Measurements from ENCODE around the gene ABCC3. TPM values are rescaled to one million over a fixed set of nuclear protein-coding genes. Genes with fewer than 3 reads are reported as not detected.

The ABCC3 gene
- total RNA-seq, 1 experiment from 2014 or later: 66.2 TPM

- Histone ChIP-seq H3K4me1 (ENCODE audit: control insufficient read depth in 1 of 2, insufficient read depth in 2 of 2, low read length in 2 of 2) (no peaks in the 10 kb centered on the region), H3K9me2 (ENCODE audit: insufficient read depth) (no peaks in the 10 kb centered on the region), H3K27me3 (ENCODE audit: insufficient read depth, low read length) (no peaks in the 10 kb centered on the region), H3K79me2 (ENCODE audit: insufficient read depth, low read length) (no peaks in the 10 kb centered on the region), H3K36me3 (ENCODE audit: control insufficient read depth in 1 of 2, insufficient read depth in 2 of 2, low read length in 2 of 2) (no peaks in the 10 kb centered on the region), H3K4me2 (ENCODE audit: low read length) (no peak overlapping the region), H3K4me3 (replicated peaks in 1 of 2; ENCODE audit: low read depth in 1 of 2, low read length in 2 of 2) (no peak overlapping the region), H3K27ac (ENCODE audit: low read depth, low read length) (no peak overlapping the region; the same call in 1 of the 2 replicates), H3K9me3 (ENCODE audit: control insufficient read depth in 1 of 2, insufficient read depth in 1 of 2, low read depth in 1 of 2, low read length in 2 of 2) (no peaks in the 10 kb centered on the region), H4K20me1 (ENCODE audit: insufficient read depth) (no peaks in the 10 kb centered on the region), H3K9ac (ENCODE audit: low read length) (no peak overlapping the region), H2AFZ (ENCODE audit: low read depth, low read length, poor library complexity, severe bottlenecking) (no peak overlapping the region)
- intact Hi-C loops (cut with micrococcal nuclease): no loop called here
- ChIA-PET RAD21 (ENCODE audit: low non-redundant PET in 1 of 2, low total read pairs in 2 of 2, uncharacterized antibody in 2 of 2, unreplicated experiment in 2 of 2) (no interaction called here), CTCF (no interaction called here), POLR2A (no interaction called here)
- TF ChIP-seq RAD21 (IDR thresholded peaks at IDR 0.05; ENCODE audit: low read depth): no peak
- TF ChIP-seq ZFX (IDR thresholded peaks at IDR 0.05): no peak
- TF ChIP-seq ELF1 (IDR thresholded peaks at IDR 0.05; ENCODE audit: borderline replicate concordance, low read depth): no peak
- no peak for TF ChIP-seq CEBPB (IDR thresholded peaks at IDR 0.05; ENCODE audit: low read depth)
- no peak for TF ChIP-seq EGR1 (IDR thresholded peaks at IDR 0.05; ENCODE audit: low read depth)
- TF ChIP-seq, protein P1, sequence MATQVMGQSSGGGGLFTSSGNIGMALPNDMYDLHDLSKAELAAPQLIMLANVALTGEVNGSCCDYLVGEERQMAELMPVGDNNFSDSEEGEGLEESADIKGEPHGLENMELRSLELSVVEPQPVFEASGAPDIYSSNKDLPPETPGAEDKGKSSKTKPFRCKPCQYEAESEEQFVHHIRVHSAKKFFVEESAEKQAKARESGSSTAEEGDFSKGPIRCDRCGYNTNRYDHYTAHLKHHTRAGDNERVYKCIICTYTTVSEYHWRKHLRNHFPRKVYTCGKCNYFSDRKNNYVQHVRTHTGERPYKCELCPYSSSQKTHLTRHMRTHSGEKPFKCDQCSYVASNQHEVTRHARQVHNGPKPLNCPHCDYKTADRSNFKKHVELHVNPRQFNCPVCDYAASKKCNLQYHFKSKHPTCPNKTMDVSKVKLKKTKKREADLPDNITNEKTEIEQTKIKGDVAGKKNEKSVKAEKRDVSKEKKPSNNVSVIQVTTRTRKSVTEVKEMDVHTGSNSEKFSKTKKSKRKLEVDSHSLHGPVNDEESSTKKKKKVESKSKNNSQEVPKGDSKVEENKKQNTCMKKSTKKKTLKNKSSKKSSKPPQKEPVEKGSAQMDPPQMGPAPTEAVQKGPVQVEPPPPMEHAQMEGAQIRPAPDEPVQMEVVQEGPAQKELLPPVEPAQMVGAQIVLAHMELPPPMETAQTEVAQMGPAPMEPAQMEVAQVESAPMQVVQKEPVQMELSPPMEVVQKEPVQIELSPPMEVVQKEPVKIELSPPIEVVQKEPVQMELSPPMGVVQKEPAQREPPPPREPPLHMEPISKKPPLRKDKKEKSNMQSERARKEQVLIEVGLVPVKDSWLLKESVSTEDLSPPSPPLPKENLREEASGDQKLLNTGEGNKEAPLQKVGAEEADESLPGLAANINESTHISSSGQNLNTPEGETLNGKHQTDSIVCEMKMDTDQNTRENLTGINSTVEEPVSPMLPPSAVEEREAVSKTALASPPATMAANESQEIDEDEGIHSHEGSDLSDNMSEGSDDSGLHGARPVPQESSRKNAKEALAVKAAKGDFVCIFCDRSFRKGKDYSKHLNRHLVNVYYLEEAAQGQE (IDR thresholded peaks at IDR 0.05; ENCODE audit: low read depth): no peak
- TF ChIP-seq YY1 (IDR thresholded peaks at IDR 0.05; ENCODE audit: extremely low read depth, insufficient replicate concordance, low read depth, low read length): no peak
- no peak for TF ChIP-seq SIN3A (IDR thresholded peaks at IDR 0.05; ENCODE audit: low read depth)
- TF ChIP-seq POLR2A (IDR thresholded peaks at IDR 0.05; ENCODE audit: borderline replicate concordance, extremely low read depth, insufficient read depth, insufficient read length): no peak
- no peak for TF ChIP-seq TCF7L2 (IDR thresholded peaks at IDR 0.05; ENCODE audit: borderline replicate concordance, extremely low read depth, insufficient read depth, insufficient read length)
- BruUV-seq (replicated peaks): no TSS peak
- no peak for DNase-seq (ENCODE audit: low read depth, low spot score)
- no peak for ATAC-seq
Observed at GRCh38 chr17:50590946-50591737, 43.5 kb upstream of the ABCC3 start.
